Prostate gland (tissue), 2 donors: Measurements from ENCODE around the gene PALM. TPM values are rescaled to one million over a fixed set of nuclear protein-coding genes. Genes with fewer than 3 reads are reported as not detected.

Source experiments
- DNase-seq: peaks from one replicate; pipeline ENCODE4 v3.0.0-alpha.2; 2019; ENCODE audit warnings: low spot score
- H3K27ac ChIP-seq, 2 donors: fragments of 200-600 bp; sonication (generic); 2 replicates each; pipeline ENCODE4 v1.5.1; 2017 to 2019
- H3K27me3 ChIP-seq: fragments of 200-600 bp; sonication (generic); replicated peaks from 2 replicates; pipeline ENCODE4 v1.5.1; 2019; ENCODE audit not compliant: insufficient read depth
- H3K36me3 ChIP-seq, 2 donors: fragments of 200-600 bp; sonication (generic); 1 replicate in 1 of 2; 2 replicates in 1 of 2; pipeline versions ENCODE4 v1.5.1 to v1.8.1; 2017 to 2019
- H3K4me1 ChIP-seq: fragments of 200-600 bp; sonication (generic); replicated peaks from 2 replicates; pipeline ENCODE4 v1.5.1; 2019
- H3K4me3 ChIP-seq, 2 donors: fragments of 200-600 bp; sonication (generic); 2 replicates each; pipeline ENCODE4 v1.5.1; 2017 to 2019
- H3K9me3 ChIP-seq: fragments of 200-600 bp; sonication (generic); 2 replicates; pipeline ENCODE4 v1.5.1; 2017
- POLR2A ChIP-seq: fragments of 450-650 bp; IDR thresholded peaks from one replicate; pipeline ENCODE4 v1.6.1; 2016; ENCODE audit warnings: antibody characterized with exemption, mild to moderate bottlenecking
- POLR2AphosphoS5 ChIP-seq: sonication (generic); formaldehyde crosslinking; IDR thresholded peaks from one replicate; pipeline ENCODE4 v1.6.1; 2017; ENCODE audit warnings: antibody characterized with exemption
- WGBS: methylation state at CpG from one replicate; pipeline ENCODE4 v1.1.5; 2018; 5-methylcytosine and 5-hydroxymethylcytosine counted together
- intact Hi-C: fragments of 100-400 bp; cut with DNase I; formaldehyde crosslinking; loops from one replicate; pipeline ENCODE4 v1.14.2; 2022
- total RNA-seq, 2 donors: library from RNA; depleted of rRNA; stranded (reverse); fragments of >200 nt; gene quantifications; one replicate each; pipeline ENCODE4 v1.1.0, GENCODE V29; 2016
- TF ChIP-seq, protein P1 (sequence below), 4 experiments: fragments of 200-600 bp in 2 of 4; fragments of 450-650 bp in 2 of 4; sonication (generic) in 2 of 4; IDR thresholded peaks; 1 replicate in 3 of 4; 2 replicates in 1 of 4; pipeline ENCODE4 v1.5.1; 2016 to 2019; ENCODE audit warnings: antibody characterized with exemption in 4 of 4, mild to moderate bottlenecking in 2 of 4, moderate library complexity in 2 of 4

The PALM gene
- total RNA-seq, 2 donors from 2014 or later: 40.9 to 58.7 TPM

GRCh38 chr19:677201-677600 is 31.5 kb upstream of the PALM start:
- Histone ChIP-seq H3K4me3 (peak overlapping the region; percentile 37 to 46), H3K4me1 (peaks cover 11% of the 10 kb centered on the region), H3K36me3 (no peaks in the 10 kb centered on the region), H3K27ac (peak overlapping the region; percentile 69 to 75), H3K9me3 (no peaks in the 10 kb centered on the region), H3K27me3 (no peaks in the 10 kb centered on the region)
- 5% methylated on average over 15 of the region's 15 CpGs for WGBS
- intact Hi-C loops: no loop called here
- TF ChIP-seq POLR2AphosphoS5 (peak; percentile 42), POLR2A (peak; percentile 41)
- TF ChIP-seq, protein P1, sequence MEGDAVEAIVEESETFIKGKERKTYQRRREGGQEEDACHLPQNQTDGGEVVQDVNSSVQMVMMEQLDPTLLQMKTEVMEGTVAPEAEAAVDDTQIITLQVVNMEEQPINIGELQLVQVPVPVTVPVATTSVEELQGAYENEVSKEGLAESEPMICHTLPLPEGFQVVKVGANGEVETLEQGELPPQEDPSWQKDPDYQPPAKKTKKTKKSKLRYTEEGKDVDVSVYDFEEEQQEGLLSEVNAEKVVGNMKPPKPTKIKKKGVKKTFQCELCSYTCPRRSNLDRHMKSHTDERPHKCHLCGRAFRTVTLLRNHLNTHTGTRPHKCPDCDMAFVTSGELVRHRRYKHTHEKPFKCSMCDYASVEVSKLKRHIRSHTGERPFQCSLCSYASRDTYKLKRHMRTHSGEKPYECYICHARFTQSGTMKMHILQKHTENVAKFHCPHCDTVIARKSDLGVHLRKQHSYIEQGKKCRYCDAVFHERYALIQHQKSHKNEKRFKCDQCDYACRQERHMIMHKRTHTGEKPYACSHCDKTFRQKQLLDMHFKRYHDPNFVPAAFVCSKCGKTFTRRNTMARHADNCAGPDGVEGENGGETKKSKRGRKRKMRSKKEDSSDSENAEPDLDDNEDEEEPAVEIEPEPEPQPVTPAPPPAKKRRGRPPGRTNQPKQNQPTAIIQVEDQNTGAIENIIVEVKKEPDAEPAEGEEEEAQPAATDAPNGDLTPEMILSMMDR (IDR thresholded peaks at IDR 0.05): no peak
- DNase-seq: no peak

- intact Hi-C loops: no loop called here
- H3K27me3 ChIP-seq: no peaks in the 10 kb centered on the region
- H3K36me3 ChIP-seq: no peaks in the 10 kb centered on the region
- DNase-seq: no peak
- 41% methylated on average over 22 of the region's 22 CpGs for WGBS
- TF ChIP-seq, protein P1 (IDR thresholded peaks at IDR 0.05): no peak
- TF ChIP-seq POLR2A: no peak
- no peak for TF ChIP-seq POLR2AphosphoS5
- H3K4me3 ChIP-seq: peak overlapping the region; percentile 37 to 46
- H3K27ac ChIP-seq: peak overlapping the region; percentile 69 to 75
- H3K9me3 ChIP-seq: no peaks in the 10 kb centered on the region
- peaks cover 11% of the 10 kb centered on the region for H3K4me1 ChIP-seq
These were observed 30.9 kb upstream of the PALM start for GRCh38 chr19:677601-678436.

GRCh38 chr19:678791-679388 is 29.8 kb upstream of the PALM start:
- no peaks in the 10 kb centered on the region for H3K9me3 ChIP-seq
- no peak for DNase-seq
- TF ChIP-seq, protein P1 (IDR thresholded peaks at IDR 0.05): no peak
- TF ChIP-seq POLR2AphosphoS5 (no peak), POLR2A (no peak)
- H3K27me3 ChIP-seq: no peaks in the 10 kb centered on the region
- peaks cover 11% of the 10 kb centered on the region for H3K4me1 ChIP-seq
- H3K4me3 ChIP-seq: peak overlapping the region in 1 of 2 donors; percentile 96
- intact Hi-C loops: no loop called here
- no peaks in the 10 kb centered on the region for H3K36me3 ChIP-seq
- peak overlapping the region; percentile 90 to 98 for H3K27ac ChIP-seq
- 93% methylated on average over 16 of the region's 16 CpGs for WGBS

GRCh38 chr19:679418-680286 is 29.1 kb upstream of the PALM start:
- DNase-seq: no peak
- Histone ChIP-seq H3K4me1 (peaks cover 11% of the 10 kb centered on the region), H3K27ac (peak overlapping the region; percentile 90 to 98), H3K9me3 (no peaks in the 10 kb centered on the region), H3K27me3 (no peaks in the 10 kb centered on the region), H3K36me3 (no peaks in the 10 kb centered on the region), H3K4me3 (peak overlapping the region; percentile 96)
- TF ChIP-seq POLR2AphosphoS5: no peak
- peak; percentile 28 for TF ChIP-seq POLR2A
- TF ChIP-seq, protein P1 (IDR thresholded peaks at IDR 0.05): no peak
- WGBS: 7% methylated on average over 36 of the region's 69 CpGs
- intact Hi-C loops: no loop called here
